Tibial nerve (tissue), 4 donors: ENCODE results near the gene MED16.

Experiments
- EP300 ChIP-seq, 2 donors: sonication (generic); formaldehyde crosslinking; IDR thresholded peaks; one replicate each; pipeline ENCODE4 v1.6.1; 2017; ENCODE audit warnings: antibody characterized with exemption in 2 of 2, mild to moderate bottlenecking in 1 of 2
- POLR2A ChIP-seq, 2 donors: fragments of 450-650 bp; IDR thresholded peaks; one replicate each; pipeline ENCODE4 v1.6.1; 2017; ENCODE audit warnings: antibody characterized with exemption in 2 of 2, mild to moderate bottlenecking in 2 of 2, moderate library complexity in 2 of 2
- TF ChIP-seq, protein P1 (sequence below), 5 experiments: fragments of 200-600 bp in 3 of 5; fragments of 450-650 bp in 2 of 5; sonication (generic) in 3 of 5; IDR thresholded peaks; one replicate each; pipeline ENCODE4 v1.5.1; 2016 to 2019; ENCODE audit warnings: antibody characterized with exemption in 5 of 5, mild to moderate bottlenecking in 3 of 5, moderate library complexity in 2 of 5

DNA sequence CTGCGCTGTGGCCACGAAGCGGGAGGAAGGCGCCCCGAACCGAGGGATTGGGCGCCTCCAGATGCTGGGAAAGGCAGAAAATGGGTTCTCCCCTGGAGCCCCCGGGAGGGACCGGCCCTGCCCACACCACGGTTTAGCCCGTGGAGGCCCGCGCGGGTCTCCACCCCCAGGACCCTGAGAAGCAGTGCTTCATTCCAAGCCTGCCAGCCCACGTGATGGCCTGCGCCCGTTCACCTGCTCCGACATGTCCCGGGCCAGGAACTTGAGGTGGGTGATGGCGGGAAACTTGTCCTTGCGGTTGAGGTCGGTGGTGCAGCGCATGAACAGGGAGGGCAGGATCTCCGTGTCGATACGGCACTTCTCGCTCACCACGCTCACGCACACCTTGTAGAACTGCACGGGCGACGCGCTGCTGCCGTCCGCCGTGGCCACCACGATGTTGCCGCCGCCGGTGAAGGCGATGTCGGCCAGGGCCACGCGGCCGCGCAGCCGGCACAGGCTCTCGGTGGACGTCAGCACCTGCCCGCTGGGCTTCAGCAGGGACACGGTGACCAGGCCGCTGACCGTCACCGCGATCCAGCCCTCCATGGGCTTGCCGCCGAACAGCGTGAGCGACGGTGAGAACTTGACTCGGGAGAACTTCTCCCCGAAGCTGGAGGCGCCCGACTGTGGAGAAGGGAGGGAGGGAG lies 7.3 kb downstream of the MED16 start:
- TF ChIP-seq, protein P1, sequence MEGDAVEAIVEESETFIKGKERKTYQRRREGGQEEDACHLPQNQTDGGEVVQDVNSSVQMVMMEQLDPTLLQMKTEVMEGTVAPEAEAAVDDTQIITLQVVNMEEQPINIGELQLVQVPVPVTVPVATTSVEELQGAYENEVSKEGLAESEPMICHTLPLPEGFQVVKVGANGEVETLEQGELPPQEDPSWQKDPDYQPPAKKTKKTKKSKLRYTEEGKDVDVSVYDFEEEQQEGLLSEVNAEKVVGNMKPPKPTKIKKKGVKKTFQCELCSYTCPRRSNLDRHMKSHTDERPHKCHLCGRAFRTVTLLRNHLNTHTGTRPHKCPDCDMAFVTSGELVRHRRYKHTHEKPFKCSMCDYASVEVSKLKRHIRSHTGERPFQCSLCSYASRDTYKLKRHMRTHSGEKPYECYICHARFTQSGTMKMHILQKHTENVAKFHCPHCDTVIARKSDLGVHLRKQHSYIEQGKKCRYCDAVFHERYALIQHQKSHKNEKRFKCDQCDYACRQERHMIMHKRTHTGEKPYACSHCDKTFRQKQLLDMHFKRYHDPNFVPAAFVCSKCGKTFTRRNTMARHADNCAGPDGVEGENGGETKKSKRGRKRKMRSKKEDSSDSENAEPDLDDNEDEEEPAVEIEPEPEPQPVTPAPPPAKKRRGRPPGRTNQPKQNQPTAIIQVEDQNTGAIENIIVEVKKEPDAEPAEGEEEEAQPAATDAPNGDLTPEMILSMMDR (IDR thresholded peaks at IDR 0.05) = no peak
- TF ChIP-seq POLR2A (IDR thresholded peaks at IDR 0.05) (no peak), EP300 (IDR thresholded peaks at IDR 0.05) (no peak)
